ENCODE measurements around the gene AACS. TPM values are rescaled to one million over a fixed set of nuclear protein-coding genes. Genes with fewer than 3 reads are reported as not detected.

The AACS gene
- total and polyA plus RNA-seq, 10 donors = 5.1 to 18.9 (median 11.4) TPM

DNA sequence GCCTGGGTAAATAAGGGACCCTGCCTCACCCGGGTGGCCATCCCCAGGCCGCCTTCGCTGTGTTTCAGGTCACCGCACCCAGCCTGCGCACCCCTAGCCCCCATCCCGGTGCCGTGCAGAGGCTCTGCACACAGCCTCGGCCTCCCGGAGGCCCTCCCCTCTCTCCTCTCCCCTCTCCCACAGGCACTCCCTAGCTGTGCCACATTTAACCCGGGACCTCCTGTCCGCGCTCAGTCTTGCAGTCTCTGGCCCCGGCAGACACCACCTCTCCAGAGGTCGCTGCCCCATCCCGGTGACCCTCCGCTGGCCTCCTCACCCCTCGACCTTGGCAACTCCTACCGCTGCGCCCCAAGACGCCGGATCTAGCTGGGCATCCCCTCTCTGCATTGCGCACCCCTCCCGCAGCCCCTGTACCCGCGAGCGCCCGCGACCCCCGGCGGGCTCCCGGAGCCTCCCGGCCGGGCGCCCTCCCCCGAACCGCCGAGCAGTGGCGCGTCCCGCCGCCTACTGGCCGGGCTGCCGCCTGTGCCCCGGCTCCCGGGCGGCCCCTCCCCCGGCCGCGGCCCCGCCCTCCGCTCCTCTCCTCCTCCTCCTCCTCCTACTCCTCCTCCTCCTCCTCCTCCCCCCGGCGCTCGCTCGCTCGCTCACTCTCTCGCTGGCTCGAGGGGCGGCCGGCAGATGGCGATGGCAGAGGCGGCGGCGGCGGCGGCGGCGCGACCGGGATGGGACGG is 120.7 kb downstream of the AACS start, which contains the start of gene TMEM132B:
TSS of gene TMEM132B (plus strand) at position 647 of the 731 bp plus-strand sequence.
- 1 to 3% (median 2%) methylated on average over 45 to 71 of the region's 71 CpGs for WGBS, 5 donors
- peaks cover 13 to 38% (median 27%) of the 10 kb centered on the region in 6 donors for H3K4me1 ChIP-seq
- TF ChIP-seq POLR2AphosphoS5 (IDR thresholded peaks at IDR 0.05) (no peak), POLR2A (IDR thresholded peaks at IDR 0.05) (no peak)
- TF ChIP-seq, protein P1, sequence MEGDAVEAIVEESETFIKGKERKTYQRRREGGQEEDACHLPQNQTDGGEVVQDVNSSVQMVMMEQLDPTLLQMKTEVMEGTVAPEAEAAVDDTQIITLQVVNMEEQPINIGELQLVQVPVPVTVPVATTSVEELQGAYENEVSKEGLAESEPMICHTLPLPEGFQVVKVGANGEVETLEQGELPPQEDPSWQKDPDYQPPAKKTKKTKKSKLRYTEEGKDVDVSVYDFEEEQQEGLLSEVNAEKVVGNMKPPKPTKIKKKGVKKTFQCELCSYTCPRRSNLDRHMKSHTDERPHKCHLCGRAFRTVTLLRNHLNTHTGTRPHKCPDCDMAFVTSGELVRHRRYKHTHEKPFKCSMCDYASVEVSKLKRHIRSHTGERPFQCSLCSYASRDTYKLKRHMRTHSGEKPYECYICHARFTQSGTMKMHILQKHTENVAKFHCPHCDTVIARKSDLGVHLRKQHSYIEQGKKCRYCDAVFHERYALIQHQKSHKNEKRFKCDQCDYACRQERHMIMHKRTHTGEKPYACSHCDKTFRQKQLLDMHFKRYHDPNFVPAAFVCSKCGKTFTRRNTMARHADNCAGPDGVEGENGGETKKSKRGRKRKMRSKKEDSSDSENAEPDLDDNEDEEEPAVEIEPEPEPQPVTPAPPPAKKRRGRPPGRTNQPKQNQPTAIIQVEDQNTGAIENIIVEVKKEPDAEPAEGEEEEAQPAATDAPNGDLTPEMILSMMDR (IDR thresholded peaks at IDR 0.05 in 8 of 11, conservative IDR thresholded peaks at IDR 0.05 in 3 of 11) = peak in 6 of 11 experiments; percentile 7 to 53 (median 42)
- no peak within 1 kb of the TSS for H3K27ac ChIP-seq
- intact Hi-C loops (cut with DNase I; ENCODE audit: low total_unique reads) = loop anchor here (10.0 kb wide), 2 partner anchors 219 to 1689 kb away; no protein-coding TSS in a partner anchor
- peak; percentile 84 for DNase-seq
- H3K36me3 ChIP-seq = no peaks in the 10 kb centered on the region
- peak within 1 kb of the TSS in 7 of 8 donors; percentile 10 to 63 (median 23) for H3K4me3 ChIP-seq
- peaks cover 0 to 2% (median 0%) of the 10 kb centered on the region in 8 donors for H3K9me3 ChIP-seq
- peaks cover 3 to 92% (median 65%) of the 10 kb centered on the region in 7 donors for H3K27me3 ChIP-seq (replicated peaks in 1 of 7)

DNA sequence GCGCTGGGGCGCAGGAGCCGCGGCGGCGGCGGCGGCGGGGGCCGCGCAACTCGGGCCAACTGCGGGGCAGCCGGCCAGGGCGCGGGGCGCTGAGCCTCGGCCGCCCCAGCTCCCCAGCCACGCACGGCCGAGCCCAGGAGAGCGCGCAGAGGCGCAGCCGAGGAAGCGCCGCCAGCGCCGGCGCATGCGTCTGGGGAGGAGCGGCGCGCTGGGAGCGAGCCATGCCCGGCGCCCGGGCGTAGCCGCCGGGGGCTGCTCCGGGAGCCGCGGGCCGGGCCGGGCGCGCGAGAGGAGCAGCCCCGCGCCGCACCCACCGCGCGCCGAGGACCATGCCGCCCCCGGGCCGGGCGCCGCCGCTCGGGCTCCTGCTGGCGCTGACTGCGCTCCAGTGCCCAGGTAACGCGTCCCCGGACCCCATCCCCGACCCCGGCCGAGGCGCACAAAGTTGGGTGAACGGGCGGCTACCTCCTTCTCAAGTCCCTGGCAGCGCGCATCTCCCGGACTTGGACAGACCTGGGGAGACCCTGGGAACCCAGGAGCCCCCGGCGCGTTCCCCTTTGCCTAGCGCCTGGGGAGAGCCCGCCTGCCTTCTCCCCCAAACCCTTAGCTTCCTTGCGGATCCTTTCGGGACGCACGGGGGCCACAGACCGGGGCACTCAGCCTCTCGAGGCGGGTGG is 121.4 kb downstream of the AACS start:
- Histone ChIP-seq H3K27ac (no peak overlapping the region), H3K27me3 (replicated peaks in 1 of 7) (peaks cover 3 to 92% (median 69%) of the 10 kb centered on the region in 7 donors), H3K36me3 (no peaks in the 10 kb centered on the region), H3K4me1 (peaks cover 13 to 38% (median 27%) of the 10 kb centered on the region in 6 donors), H3K9me3 (no peaks in the 10 kb centered on the region), H3K4me3 (peak overlapping the region in 7 of 8 donors; percentile 10 to 63 (median 23))
- DNase-seq = no peak
- 0 to 2% (median 1%) methylated on average over 1 to 90 of the region's 90 CpGs for WGBS, 5 donors
- TF ChIP-seq, protein P1 (IDR thresholded peaks at IDR 0.05 in 8 of 11, conservative IDR thresholded peaks at IDR 0.05 in 3 of 11) = no peak
- TF ChIP-seq POLR2A (IDR thresholded peaks at IDR 0.05) = no peak
- no peak for TF ChIP-seq POLR2AphosphoS5 (IDR thresholded peaks at IDR 0.05)
- intact Hi-C loops (cut with DNase I; ENCODE audit: low total_unique reads) = loop anchor here (10.0 kb wide), 2 partner anchors 218 to 1688 kb away; no protein-coding TSS in a partner anchor

DNA sequence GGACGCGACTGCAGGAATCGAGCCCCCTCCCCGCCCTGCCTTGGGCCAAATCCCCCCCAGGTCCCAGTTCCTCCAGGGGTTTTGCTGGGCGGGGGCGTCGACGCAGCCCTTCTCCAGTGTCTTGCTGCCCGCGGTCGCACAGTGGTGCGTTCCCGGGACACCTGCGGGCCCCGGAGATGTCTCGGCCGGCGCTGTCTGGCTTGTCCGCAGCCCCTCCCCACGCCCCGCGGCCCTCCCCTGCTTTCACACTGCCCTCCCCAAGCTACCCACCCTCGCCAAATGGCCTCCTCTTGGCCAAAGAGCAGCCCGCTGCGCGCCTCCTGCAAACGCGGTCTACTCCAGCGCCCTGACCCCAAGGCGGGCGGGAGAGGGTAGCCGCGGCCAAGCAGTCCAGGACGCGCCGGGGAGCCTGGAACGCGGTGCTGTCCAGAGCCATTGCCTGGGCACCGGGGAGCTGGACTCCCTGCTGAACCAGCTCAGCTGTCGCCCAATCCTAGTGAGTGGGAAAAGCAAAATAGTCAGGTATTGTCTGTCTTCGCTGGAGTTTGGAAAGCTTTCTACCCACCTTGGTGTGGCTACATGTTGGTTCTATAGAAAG is 122.0 kb downstream of the AACS start:
- intact Hi-C loops (cut with DNase I; ENCODE audit: low total_unique reads) = loop anchor here (10.0 kb wide), 2 partner anchors 218 to 1688 kb away; no protein-coding TSS in a partner anchor
- Histone ChIP-seq H3K27ac (no peak overlapping the region), H3K9me3 (no peaks in the 10 kb centered on the region), H3K4me3 (peak overlapping the region in 7 of 8 donors; percentile 10 to 63 (median 23)), H3K27me3 (replicated peaks in 1 of 7) (peaks cover 3 to 92% (median 69%) of the 10 kb centered on the region in 7 donors), H3K4me1 (peaks cover 13 to 38% (median 27%) of the 10 kb centered on the region in 6 donors), H3K36me3 (no peaks in the 10 kb centered on the region)
- WGBS, 5 donors = 2 to 9% (median 3%) methylated on average over 19 to 41 of the region's 41 CpGs
- TF ChIP-seq POLR2AphosphoS5 (IDR thresholded peaks at IDR 0.05) (no peak), POLR2A (IDR thresholded peaks at IDR 0.05) (no peak)
- TF ChIP-seq, protein P1 (IDR thresholded peaks at IDR 0.05 in 8 of 11, conservative IDR thresholded peaks at IDR 0.05 in 3 of 11) = no peak
- no peak for DNase-seq

All from spleen (tissue), 11 donors.